Stimulated activated effector memory CD8-positive, alpha-beta T cell treated with anti-CD3 and anti-CD28 coated beads, Interleukin-12 subunit alpha, Interleukin-12 subunit beta, amount 100 ng/mL, for 72 hours (primary cell): ENCODE data around the gene CTNNA3.

Experiments
- ATAC-seq: fragments of 150-1000 bp; cut with Tn5 transposase; 2 replicates; pipeline ENCODE4 v1.10.0; 2021
- DNase-seq, 2 donors: peaks; one replicate each; pipeline ENCODE4 v3.0.0; 2021 to 2022; ENCODE audit warnings: low spot score in 2 of 2
- H3K27ac Mint-ChIP-seq: one replicate; pipeline ENCODE4 v1.8.0; 2022; ENCODE audit warnings: mild to moderate bottlenecking, mixed read lengths
- H3K36me3 Mint-ChIP-seq: one replicate; pipeline ENCODE4 v1.8.0; 2022; ENCODE audit warnings: mild to moderate bottlenecking, mixed read lengths
- H3K4me1 Mint-ChIP-seq: one replicate; pipeline ENCODE4 v1.8.0; 2022; ENCODE audit warnings: mixed read lengths
- H3K4me3 Mint-ChIP-seq: one replicate; pipeline ENCODE4 v1.8.0; 2022; ENCODE audit warnings: mild to moderate bottlenecking, mixed read lengths
- H3K9me3 Mint-ChIP-seq: one replicate; pipeline ENCODE4 v1.8.0; 2022; ENCODE audit warnings: mixed read lengths

The CTNNA3 gene

DNA sequence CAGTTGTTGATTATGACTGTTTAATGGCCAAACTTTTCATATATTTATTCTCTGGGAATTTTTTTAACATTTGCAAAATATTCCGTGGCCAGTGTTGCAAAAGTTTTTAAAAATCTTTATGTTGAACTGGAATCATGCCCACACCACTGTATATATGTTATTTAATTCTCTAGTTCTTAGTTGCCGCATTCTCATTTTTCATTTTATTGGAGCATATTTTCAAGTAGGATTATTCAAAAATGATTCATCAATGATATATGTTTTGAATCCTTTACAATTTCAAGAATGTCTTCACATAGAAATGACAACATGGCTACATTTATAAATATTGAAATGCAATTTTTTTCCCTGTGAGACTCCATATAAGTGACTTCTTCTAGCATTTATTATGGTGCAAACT is 958.8 kb downstream of the CTNNA3 start:
- Mint-ChIP-seq H3K27ac (no peak overlapping the region), H3K4me3 (no peak overlapping the region), H3K4me1 (no peaks in the 10 kb centered on the region), H3K9me3 (peaks cover 4% of the 10 kb centered on the region), H3K36me3 (no peaks in the 10 kb centered on the region)
- no peak for ATAC-seq
- DNase-seq: no peak

DNA sequence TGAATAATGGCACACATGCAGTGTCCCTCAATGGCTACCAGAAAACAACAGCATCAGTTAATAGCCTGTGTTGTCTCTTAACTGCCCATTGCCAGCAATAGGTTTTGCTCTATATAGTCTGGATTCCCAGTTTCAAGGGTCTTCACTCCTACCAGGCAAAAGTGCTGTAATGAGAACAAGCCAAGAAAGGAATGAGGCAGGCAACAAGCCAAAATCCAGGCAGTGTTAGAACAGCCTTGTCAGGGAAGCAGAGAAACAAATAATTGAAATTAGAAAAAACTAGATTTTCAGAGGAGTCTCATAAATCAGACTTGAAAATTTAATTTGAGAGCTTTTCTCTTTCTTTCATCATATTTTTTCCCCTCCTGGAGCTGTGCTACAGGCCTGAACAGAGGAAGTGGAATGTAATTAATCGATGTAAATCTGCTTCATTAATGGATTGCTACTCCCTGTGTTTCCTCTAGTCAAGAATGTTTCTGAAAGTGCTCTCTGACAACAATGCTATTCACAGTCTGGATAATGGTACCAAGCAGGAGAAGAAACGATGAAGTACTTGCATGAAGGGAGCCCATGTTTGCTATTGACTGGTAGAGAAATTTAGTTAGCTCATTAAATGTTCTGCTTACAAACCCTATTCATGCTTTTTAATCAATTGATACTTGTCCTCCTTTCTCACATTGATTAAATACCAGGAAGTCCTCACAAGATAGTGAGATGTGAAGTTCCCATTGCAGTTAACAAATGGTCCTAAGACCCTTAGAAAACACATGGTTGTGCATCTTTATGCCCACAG is 972.2 kb downstream of the CTNNA3 start:
- Mint-ChIP-seq H3K36me3 (no peaks in the 10 kb centered on the region), H3K9me3 (peaks cover 8% of the 10 kb centered on the region), H3K4me3 (no peak overlapping the region), H3K27ac (no peak overlapping the region), H3K4me1 (no peaks in the 10 kb centered on the region)
- ATAC-seq (no peak), DNase-seq (no peak)

DNA sequence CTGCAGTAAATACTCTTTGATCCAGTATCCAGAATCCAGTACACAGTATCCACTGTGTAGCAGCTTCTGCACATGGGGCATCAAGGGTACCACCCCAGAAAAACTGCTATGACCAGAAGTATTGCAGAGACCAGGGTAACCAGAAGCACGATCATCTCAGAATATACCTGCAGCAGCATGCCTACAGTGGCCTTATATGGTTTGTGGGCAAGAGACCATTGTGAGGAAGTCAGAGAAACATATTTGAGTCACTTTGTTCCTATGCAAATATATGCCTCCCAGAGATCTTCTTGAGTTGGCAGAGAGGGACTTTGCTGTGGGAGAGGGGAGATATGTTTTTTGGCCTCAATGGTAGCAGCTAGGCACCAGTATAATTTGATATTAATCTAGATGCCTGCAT is 976.5 kb downstream of the CTNNA3 start:
- Mint-ChIP-seq H3K36me3 (no peaks in the 10 kb centered on the region), H3K4me3 (no peak overlapping the region), H3K9me3 (peaks cover 15% of the 10 kb centered on the region), H3K4me1 (no peaks in the 10 kb centered on the region), H3K27ac (no peak overlapping the region)
- no peak for DNase-seq
- no peak for ATAC-seq

DNA sequence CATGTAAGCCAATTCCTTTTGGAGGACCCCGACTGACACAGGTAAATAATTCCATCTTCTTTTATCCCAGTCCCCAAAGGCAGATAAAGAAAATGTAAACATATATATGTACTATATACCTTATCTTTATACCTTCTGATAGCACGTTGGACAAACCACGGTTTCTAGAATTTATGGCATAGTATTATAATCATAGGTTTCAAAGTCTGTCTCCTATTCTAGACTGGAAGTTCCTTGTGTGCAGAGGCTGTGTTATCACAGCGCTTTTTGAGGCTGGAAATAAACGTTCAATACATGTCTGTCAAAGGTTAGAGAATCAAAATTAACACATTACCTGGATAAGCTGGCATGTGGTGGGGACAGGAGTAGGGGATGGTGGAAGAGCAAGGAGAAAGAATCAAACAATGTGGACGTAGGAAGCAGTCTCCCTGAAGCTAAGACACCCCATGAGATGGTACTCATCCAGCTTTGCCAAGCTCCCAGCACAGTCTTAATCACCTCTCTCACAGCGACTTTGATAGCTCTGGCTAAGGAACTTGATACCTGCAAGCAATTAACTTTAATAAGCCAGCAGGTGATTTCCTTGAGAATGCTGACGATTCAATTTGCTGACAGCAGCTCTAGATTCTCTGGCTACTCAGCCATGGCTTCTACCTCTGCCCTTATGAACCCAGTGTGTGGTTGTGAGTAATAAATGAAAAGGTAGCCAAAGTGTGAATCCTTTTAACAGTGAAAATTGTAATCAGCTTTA is 978.6 kb downstream of the CTNNA3 start:
- ATAC-seq: no peak
- Mint-ChIP-seq H3K9me3 (peaks cover 19% of the 10 kb centered on the region), H3K27ac (no peak overlapping the region), H3K4me1 (no peaks in the 10 kb centered on the region), H3K36me3 (no peaks in the 10 kb centered on the region), H3K4me3 (no peak overlapping the region)
- DNase-seq: no peak

DNA sequence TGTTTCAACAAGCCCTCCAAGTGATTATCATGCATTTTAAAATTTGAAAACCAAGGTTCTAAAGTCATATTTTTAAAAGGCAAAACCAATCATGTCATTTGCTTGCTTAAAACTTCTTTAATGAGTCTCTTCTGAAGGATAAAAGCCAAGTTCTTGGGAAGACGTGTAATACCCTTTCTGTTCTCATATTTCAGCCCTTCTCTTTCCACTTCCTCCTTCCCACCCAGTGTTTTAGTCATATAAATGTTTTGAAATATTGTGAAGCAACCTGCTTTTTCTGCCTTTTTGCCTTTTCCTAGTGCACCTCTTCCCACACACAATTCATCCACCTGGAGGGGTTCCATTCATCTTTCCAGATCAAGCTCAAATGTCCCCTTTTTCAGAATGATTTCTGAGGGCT is 981.3 kb downstream of the CTNNA3 start:
- no peak for ATAC-seq
- no peak overlapping the region for H3K4me3 Mint-ChIP-seq
- no peaks in the 10 kb centered on the region for H3K36me3 Mint-ChIP-seq
- no peaks in the 10 kb centered on the region for H3K4me1 Mint-ChIP-seq
- no peak for DNase-seq
- peaks cover 16% of the 10 kb centered on the region for H3K9me3 Mint-ChIP-seq
- no peak overlapping the region for H3K27ac Mint-ChIP-seq

DNA sequence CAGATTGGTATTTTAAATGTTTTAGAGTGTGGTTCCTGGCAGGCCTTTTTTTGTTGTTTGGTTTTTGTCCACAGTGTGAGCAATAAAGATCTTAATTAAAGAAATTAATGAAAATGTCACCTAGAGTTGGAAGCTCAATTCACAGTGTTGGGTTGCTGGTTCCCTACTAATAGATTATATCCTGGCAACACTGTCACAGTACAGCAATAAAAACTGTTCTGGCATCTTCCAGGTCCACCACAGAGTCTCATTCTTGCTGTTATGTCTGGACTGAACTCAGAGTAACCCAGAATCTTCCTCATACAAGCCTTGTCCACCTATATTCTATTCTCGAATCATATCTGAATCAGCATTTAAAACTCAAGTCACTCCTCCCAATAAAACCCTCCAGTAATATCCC is 982.6 kb downstream of the CTNNA3 start:
- H3K4me3 Mint-ChIP-seq: no peak overlapping the region
- H3K9me3 Mint-ChIP-seq: peaks cover 11% of the 10 kb centered on the region
- ATAC-seq (no peak), DNase-seq (no peak)
- H3K27ac Mint-ChIP-seq: no peak overlapping the region
- no peaks in the 10 kb centered on the region for H3K36me3 Mint-ChIP-seq
- no peaks in the 10 kb centered on the region for H3K4me1 Mint-ChIP-seq

DNA sequence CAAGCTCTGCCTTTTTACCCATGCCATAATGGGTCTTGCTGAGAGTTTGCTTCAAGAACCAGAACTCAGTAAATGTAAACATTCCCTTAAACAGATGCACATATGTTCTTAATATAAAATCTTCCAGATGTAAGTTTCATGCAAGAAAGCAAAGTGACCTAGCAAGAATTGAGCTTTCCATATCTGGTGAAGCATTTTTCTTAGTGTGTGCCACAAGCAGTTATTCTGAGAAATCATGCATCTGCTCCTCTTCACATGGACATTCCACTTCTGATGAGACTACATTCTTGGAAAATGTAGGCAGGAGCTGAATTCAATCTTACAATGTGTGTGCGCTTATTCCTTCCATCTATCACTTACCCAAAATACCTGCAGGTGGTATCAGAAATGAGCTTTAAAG is 997.9 kb downstream of the CTNNA3 start:
- ATAC-seq: no peak
- H3K9me3 Mint-ChIP-seq: peaks cover 9% of the 10 kb centered on the region
- H3K4me3 Mint-ChIP-seq: no peak overlapping the region
- no peaks in the 10 kb centered on the region for H3K4me1 Mint-ChIP-seq
- no peak overlapping the region for H3K27ac Mint-ChIP-seq
- no peaks in the 10 kb centered on the region for H3K36me3 Mint-ChIP-seq
- no peak for DNase-seq

DNA sequence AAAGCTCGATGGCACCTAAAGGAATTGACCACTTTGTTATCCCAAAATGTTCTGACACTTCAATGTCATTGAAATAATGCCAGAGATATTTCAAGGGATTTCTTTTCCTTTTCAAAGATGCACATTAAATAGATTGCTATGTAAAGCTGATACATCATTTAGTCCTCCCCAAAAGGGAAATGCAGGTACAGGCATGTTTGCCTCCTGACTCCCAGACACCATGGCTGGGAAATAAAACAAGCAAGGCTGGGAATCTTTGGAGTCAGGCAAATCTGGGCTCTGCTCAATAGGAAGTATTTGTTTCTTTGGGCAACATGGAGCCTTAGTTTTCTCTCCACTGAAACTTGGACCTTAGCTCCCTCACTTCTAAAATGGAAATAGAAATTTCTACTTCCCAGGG is 1000.9 kb downstream of the CTNNA3 start:
- Mint-ChIP-seq H3K4me1 (no peaks in the 10 kb centered on the region), H3K36me3 (no peaks in the 10 kb centered on the region), H3K4me3 (no peak overlapping the region), H3K9me3 (peaks cover 8% of the 10 kb centered on the region), H3K27ac (no peak overlapping the region)
- DNase-seq (no peak), ATAC-seq (no peak)

DNA sequence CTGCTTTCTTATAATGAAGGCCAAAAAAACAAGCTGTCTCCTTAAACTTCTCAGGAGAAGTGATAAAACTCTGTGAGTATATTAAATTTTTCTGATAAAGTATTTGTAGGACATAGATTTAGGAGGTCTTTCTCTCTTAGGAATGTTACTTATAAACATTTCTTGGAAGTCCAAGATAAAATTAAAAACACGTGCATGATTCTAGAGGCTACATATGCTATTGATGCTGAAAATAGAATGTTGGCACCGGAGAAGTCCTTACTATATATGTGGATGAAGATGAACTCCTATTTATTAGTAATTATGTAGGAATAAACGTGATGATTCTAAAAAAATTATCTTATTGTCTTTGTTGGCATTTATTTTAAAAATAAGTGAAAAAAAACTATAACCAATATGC is 1011.4 kb downstream of the CTNNA3 start:
- DNase-seq: no peak

DNA sequence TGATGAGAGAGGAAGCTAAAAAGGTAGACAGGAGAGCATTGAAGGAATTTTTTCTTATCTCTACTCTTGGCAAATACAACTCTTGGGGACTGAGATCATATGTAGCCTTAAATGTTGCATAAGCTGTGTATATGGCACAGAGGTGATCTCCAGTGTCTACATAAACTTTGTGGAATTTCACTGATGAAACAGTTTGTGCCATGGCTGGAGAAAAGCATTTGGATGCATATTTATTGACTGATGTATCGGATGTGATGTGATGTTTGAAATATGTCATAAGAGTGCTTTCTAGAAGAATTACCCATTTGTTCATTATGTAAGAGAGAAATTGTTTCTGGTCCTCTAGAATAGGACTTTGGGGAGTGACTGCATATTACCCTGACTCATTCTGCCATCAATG is 1015.1 kb downstream of the CTNNA3 start:
- Mint-ChIP-seq H3K4me1 (no peaks in the 10 kb centered on the region), H3K27ac (no peak overlapping the region), H3K36me3 (no peaks in the 10 kb centered on the region), H3K9me3 (peaks cover 11% of the 10 kb centered on the region), H3K4me3 (no peak overlapping the region)
- no peak for DNase-seq
- no peak for ATAC-seq

More for the DNA sequence above, 1011.4 kb downstream of the CTNNA3 start:
- no peak overlapping the region for H3K27ac Mint-ChIP-seq
- peaks cover 9% of the 10 kb centered on the region for H3K9me3 Mint-ChIP-seq
- no peak overlapping the region for H3K4me3 Mint-ChIP-seq
- H3K4me1 Mint-ChIP-seq: no peaks in the 10 kb centered on the region
- no peak for ATAC-seq
- no peaks in the 10 kb centered on the region for H3K36me3 Mint-ChIP-seq

DNA sequence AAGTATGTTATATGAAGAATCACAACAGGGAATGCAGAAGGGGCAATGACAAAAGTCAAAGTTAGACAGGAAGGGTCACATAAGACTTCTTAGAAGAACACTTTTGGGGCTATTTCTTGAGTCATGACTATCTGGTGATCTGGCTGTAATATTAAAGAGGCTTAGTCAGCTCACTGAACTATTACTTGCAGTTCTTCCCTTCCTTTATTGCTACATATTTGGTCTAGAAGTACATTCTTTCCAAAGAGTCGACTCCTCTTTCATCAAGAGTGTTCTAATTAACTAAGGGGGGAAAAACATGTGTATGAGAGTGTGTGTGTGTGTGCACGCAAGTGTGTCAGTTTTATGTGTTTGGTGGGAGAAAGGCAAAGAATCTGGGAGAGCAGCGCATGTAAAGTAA is 1017.5 kb downstream of the CTNNA3 start:
- no peak for DNase-seq

DNA sequence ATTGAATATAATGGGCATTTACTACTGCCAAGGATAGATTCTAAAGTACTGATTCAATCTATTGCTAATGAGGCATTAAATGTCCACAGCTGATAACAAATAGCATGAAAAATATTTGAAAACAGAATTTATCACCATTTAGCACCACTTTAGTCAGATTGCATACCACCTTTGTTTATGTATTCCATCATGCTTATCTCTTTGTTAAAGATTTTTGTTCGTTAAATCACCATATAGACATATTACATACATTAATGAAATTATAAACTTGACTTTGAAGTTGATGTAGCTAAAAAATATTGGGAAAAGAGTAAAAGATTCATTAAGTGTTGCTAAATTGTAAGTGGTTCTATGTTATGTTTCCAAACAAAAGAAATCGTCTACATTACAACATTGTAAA is 1022.9 kb downstream of the CTNNA3 start:
- ATAC-seq (no peak), DNase-seq (no peak)
- Mint-ChIP-seq H3K36me3 (no peaks in the 10 kb centered on the region), H3K4me1 (no peaks in the 10 kb centered on the region), H3K27ac (no peak overlapping the region), H3K4me3 (no peak overlapping the region), H3K9me3 (peaks cover 10% of the 10 kb centered on the region)

More for the DNA sequence above, 1017.5 kb downstream of the CTNNA3 start:
- H3K4me1 Mint-ChIP-seq: no peaks in the 10 kb centered on the region
- no peak for ATAC-seq
- H3K4me3 Mint-ChIP-seq: no peak overlapping the region
- H3K9me3 Mint-ChIP-seq: peaks cover 11% of the 10 kb centered on the region
- no peaks in the 10 kb centered on the region for H3K36me3 Mint-ChIP-seq
- H3K27ac Mint-ChIP-seq: no peak overlapping the region

DNA sequence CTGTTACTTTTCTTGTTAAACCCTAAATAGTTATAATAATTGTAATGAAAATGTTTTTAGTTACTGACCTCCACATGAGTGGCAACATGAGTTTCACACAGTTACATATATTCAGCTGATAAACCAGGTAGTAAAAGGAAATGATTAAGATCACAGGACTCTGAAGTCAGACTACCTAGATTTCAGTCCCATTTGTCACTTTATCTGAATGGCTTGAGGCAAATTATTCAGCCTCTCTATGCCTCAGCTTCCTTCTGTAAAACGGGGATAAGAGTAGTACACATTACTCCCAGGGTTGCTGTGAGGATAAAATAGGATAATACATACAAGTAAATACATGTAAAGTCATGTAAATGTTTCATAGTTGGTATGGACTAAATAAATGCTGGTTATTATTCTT is 1024.4 kb downstream of the CTNNA3 start:
- Mint-ChIP-seq H3K9me3 (peaks cover 10% of the 10 kb centered on the region), H3K4me1 (no peaks in the 10 kb centered on the region), H3K4me3 (no peak overlapping the region)

DNA sequence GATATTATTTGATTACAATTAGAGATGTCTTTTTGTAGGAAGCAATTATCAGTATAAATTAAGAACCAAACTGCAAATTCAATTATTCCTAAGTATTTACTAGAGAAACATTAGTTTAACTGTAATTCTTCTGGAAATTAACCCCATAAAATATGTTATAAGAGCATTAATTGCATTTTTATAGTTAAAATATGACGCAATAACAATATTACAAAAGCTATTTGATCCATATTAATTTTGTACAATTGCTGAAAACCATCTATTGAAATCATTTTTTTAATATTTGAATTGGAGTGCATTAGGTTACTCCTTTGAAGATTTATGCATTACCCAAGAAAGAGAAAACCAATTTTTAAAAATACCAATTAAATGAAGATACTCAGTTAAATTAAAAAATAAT is 1024.9 kb downstream of the CTNNA3 start:
- Mint-ChIP-seq H3K36me3 (no peaks in the 10 kb centered on the region), H3K27ac (no peak overlapping the region), H3K4me3 (no peak overlapping the region), H3K4me1 (no peaks in the 10 kb centered on the region), H3K9me3 (peaks cover 9% of the 10 kb centered on the region)
- DNase-seq (no peak), ATAC-seq (no peak)

More for the DNA sequence above, 1024.4 kb downstream of the CTNNA3 start:
- H3K36me3 Mint-ChIP-seq: no peaks in the 10 kb centered on the region
- H3K27ac Mint-ChIP-seq: no peak overlapping the region
- ATAC-seq: no peak
- DNase-seq: no peak

DNA sequence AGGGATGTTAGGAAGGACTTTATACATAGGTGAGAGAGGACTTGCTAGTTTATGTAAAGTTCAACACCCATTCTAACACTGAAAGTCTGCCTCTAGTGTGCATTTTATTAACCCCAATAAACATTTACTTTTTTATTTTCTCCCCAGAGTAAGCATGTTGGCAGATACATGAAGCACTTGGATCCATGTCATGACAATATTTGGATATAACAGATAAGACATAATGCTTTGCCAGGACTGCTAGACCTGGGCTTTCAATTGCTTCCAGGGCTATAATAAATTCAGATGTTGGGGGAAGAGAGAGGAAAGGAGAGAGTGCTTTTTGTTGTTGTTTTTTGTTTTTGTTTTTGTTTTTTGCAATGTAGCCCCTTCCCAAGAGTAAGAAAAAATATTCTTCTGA is 1039.5 kb downstream of the CTNNA3 start:
- no peak overlapping the region for H3K4me3 Mint-ChIP-seq
- no peaks in the 10 kb centered on the region for H3K36me3 Mint-ChIP-seq
- no peaks in the 10 kb centered on the region for H3K4me1 Mint-ChIP-seq
- H3K27ac Mint-ChIP-seq: no peak overlapping the region
- DNase-seq: no peak
- ATAC-seq: no peak
- peaks cover 5% of the 10 kb centered on the region for H3K9me3 Mint-ChIP-seq

DNA sequence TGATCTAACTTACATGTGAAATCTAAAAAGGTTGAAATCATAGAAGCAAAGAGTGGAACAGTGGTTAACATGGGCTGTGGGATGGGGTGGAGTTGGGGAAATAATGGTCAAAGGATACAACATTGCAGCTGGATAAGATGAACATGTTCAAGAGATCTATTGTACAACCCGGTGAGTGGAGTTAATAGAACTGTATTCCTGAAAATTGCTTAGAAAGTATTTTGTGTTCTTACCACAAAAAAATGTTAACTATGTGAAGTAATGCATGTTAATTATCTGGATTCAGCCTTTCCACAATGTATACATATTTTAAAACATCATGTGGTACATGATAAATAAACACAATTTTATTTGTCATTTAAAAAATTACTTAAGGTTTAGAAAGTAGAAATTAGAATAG is 1041.1 kb downstream of the CTNNA3 start:
- DNase-seq: no peak
- ATAC-seq: no peak
- Mint-ChIP-seq H3K36me3 (no peaks in the 10 kb centered on the region), H3K9me3 (peaks cover 5% of the 10 kb centered on the region), H3K4me1 (no peaks in the 10 kb centered on the region), H3K27ac (no peak overlapping the region), H3K4me3 (no peak overlapping the region)
